Bronchial epithelial cell (primary cell): ENCODE data around the gene PRKCQ. TPM values are rescaled to one million over a fixed set of nuclear protein-coding genes. Genes with fewer than 3 reads are reported as not detected.

Experiments
- DNase-seq: peaks from one replicate; pipeline ENCODE4 v3.0.0-alpha.2; 2010; ENCODE audit warnings: low read depth
- FAIRE-seq: peaks from 2 replicates; lab custom pipeline; 2011; peaks lifted over from hg19 to GRCh38; lab: Jason Lieb, UNC
- H3K27me3 ChIP-seq: 2 replicates; pipeline ENCODE4 v1.5.1; 2011; ENCODE audit warnings: low read length; ENCODE audit not compliant: control insufficient read depth, insufficient read depth
- H3K36me3 ChIP-seq: 2 replicates; pipeline ENCODE4 v1.5.1; 2011; ENCODE audit warnings: low read length; ENCODE audit not compliant: control insufficient read depth, insufficient read depth
- H3K4me3 ChIP-seq: 2 replicates; pipeline ENCODE4 v1.5.1; 2011; ENCODE audit warnings: mild to moderate bottlenecking, low read depth, low read length, control low read depth
- CTCF ChIP-seq: IDR thresholded peaks from 2 replicates; pipeline ENCODE4 v1.5.1; 2011; ENCODE audit warnings: mild to moderate bottlenecking, moderate library complexity, low read length, control low read depth, inconsistent platforms; ENCODE audit not compliant: insufficient read depth, severe bottlenecking
- total RNA-seq: library from RNA; depleted of rRNA; stranded (reverse); fragments of >200 nt; gene quantifications from 2 replicates; pipeline ENCODE4 v1.2.1, GENCODE V29; 2014

PRKCQ gene
- total RNA-seq, 1 donor from 2014 or later = 2.1 TPM

GRCh38 chr10:6490614-6491013 is 89.5 kb downstream of the PRKCQ start:
- Histone ChIP-seq H3K36me3 (no peaks in the 10 kb centered on the region), H3K27me3 (no peaks in the 10 kb centered on the region), H3K4me3 (no peak overlapping the region)
- DNase-seq = no peak
- no peak for FAIRE-seq
- TF ChIP-seq CTCF = no peak

GRCh38 chr10:6487920-6488319 is 92.2 kb downstream of the PRKCQ start:
- Histone ChIP-seq H3K36me3 (no peaks in the 10 kb centered on the region), H3K27me3 (no peaks in the 10 kb centered on the region), H3K4me3 (no peak overlapping the region)
- no peak for TF ChIP-seq CTCF
- DNase-seq (no peak), FAIRE-seq (no peak)

GRCh38 chr10:6486309-6486708 is 93.8 kb downstream of the PRKCQ start:
- no peak overlapping the region for H3K4me3 ChIP-seq
- FAIRE-seq = no peak
- H3K27me3 ChIP-seq = no peaks in the 10 kb centered on the region
- no peak for DNase-seq
- TF ChIP-seq CTCF = no peak
- no peaks in the 10 kb centered on the region for H3K36me3 ChIP-seq

- FAIRE-seq (no peak), DNase-seq (no peak)
- no peak for TF ChIP-seq CTCF
- Histone ChIP-seq H3K4me3 (no peak overlapping the region), H3K27me3 (no peaks in the 10 kb centered on the region), H3K36me3 (no peaks in the 10 kb centered on the region)
Measured at GRCh38 chr10:6482737-6483357, 97.2 kb downstream of the PRKCQ start.

GRCh38 chr10:6478722-6479121 is 101.4 kb downstream of the PRKCQ start:
- no peaks in the 10 kb centered on the region for H3K27me3 ChIP-seq
- H3K36me3 ChIP-seq = no peaks in the 10 kb centered on the region
- TF ChIP-seq CTCF = no peak
- H3K4me3 ChIP-seq = no peak overlapping the region
- FAIRE-seq (no peak), DNase-seq (no peak)

GRCh38 chr10:6476989-6477388 is 103.1 kb downstream of the PRKCQ start:
- FAIRE-seq = no peak
- no peak for TF ChIP-seq CTCF
- DNase-seq = peak; percentile 82

More at GRCh38 chr10:6476989-6477388, 103.1 kb downstream of the PRKCQ start:
- Histone ChIP-seq H3K36me3 (no peaks in the 10 kb centered on the region), H3K27me3 (no peaks in the 10 kb centered on the region), H3K4me3 (no peak overlapping the region)
